Measurements from ENCODE around the gene ALOX5AP. TPM values are rescaled to one million over a fixed set of nuclear protein-coding genes. Genes with fewer than 3 reads are reported as not detected.

Gene ALOX5AP
- total RNA-seq, 1 donor from 2014 or later, result 40.9 TPM

DNA sequence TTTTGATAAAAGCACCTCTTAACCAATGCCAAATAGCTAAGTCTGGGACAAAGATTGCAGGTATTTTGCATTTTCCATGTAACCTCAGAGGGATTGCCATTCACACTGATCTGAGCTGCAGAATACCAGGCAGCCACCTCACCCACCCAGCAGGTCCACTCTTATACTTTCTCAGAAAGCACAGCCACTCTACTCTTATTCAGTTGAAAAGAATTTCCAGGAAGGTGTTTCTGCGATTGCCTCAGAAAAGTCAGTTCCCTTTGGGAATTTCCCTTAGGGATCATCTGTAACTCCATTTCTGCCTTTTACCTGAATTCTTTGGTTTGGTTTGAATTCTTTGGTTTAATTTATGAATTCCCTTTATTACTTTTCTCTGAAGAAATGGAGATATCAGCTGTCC lies 904 bp upstream of the ALOX5AP start:
- H3K27ac Mint-ChIP-seq, result peak overlapping the region; percentile 44
- DNase-seq (ENCODE audit: low spot score), result no peak
- peaks cover 6% of the 10 kb centered on the region for H3K36me3 Mint-ChIP-seq (ENCODE audit: low read depth)
- intact Hi-C loops (cut with micrococcal nuclease), result no loop called here
- peak overlapping the region; percentile 91 for H3K4me3 Mint-ChIP-seq (ENCODE audit: low read depth)
- peaks cover 51% of the 10 kb centered on the region for H3K4me1 Mint-ChIP-seq (ENCODE audit: low read depth)
- H3K27me3 Mint-ChIP-seq (ENCODE audit: low read depth), result peaks cover 2% of the 10 kb centered on the region
- H3K9me3 Mint-ChIP-seq, result no peaks in the 10 kb centered on the region

- H3K27ac Mint-ChIP-seq, result peak overlapping the region; percentile 95
- H3K27me3 Mint-ChIP-seq (ENCODE audit: low read depth), result peaks cover 2% of the 10 kb centered on the region
- H3K36me3 Mint-ChIP-seq (ENCODE audit: low read depth), result peaks cover 13% of the 10 kb centered on the region
- no peak for DNase-seq (ENCODE audit: low spot score)
- no peaks in the 10 kb centered on the region for H3K9me3 Mint-ChIP-seq
- intact Hi-C loops (cut with micrococcal nuclease), result no loop called here
- peaks cover 64% of the 10 kb centered on the region for H3K4me1 Mint-ChIP-seq (ENCODE audit: low read depth)
- H3K4me3 Mint-ChIP-seq (ENCODE audit: low read depth), result peak overlapping the region; percentile 91
Measured at GRCh38 chr13:30735872-30736175, 481 bp downstream of the ALOX5AP start.

- Mint-ChIP-seq H3K27me3 (ENCODE audit: low read depth) (peaks cover 2% of the 10 kb centered on the region), H3K4me3 (ENCODE audit: low read depth) (peak overlapping the region; percentile 91), H3K4me1 (ENCODE audit: low read depth) (peaks cover 64% of the 10 kb centered on the region), H3K9me3 (no peaks in the 10 kb centered on the region), H3K27ac (peak overlapping the region; percentile 95), H3K36me3 (ENCODE audit: low read depth) (peaks cover 13% of the 10 kb centered on the region)
- intact Hi-C loops (cut with micrococcal nuclease), result no loop called here
- no peak for DNase-seq (ENCODE audit: low spot score)
Measured at GRCh38 chr13:30736461-30737320, 1.3 kb downstream of the ALOX5AP start.

GRCh38 chr13:30737511-30738337 lies 2.4 kb downstream of the ALOX5AP start:
- Mint-ChIP-seq H3K4me1 (ENCODE audit: low read depth) (peaks cover 67% of the 10 kb centered on the region), H3K27me3 (ENCODE audit: low read depth) (no peaks in the 10 kb centered on the region), H3K36me3 (ENCODE audit: low read depth) (peaks cover 14% of the 10 kb centered on the region), H3K4me3 (ENCODE audit: low read depth) (peak overlapping the region; percentile 91), H3K27ac (peak overlapping the region; percentile 74), H3K9me3 (no peaks in the 10 kb centered on the region)
- intact Hi-C loops (cut with micrococcal nuclease), result no loop called here
- no peak for DNase-seq (ENCODE audit: low spot score)

- DNase-seq (ENCODE audit: low spot score), result no peak
- H3K4me1 Mint-ChIP-seq (ENCODE audit: low read depth), result peaks cover 75% of the 10 kb centered on the region
- H3K9me3 Mint-ChIP-seq, result no peaks in the 10 kb centered on the region
- intact Hi-C loops (cut with micrococcal nuclease), result no loop called here
- no peaks in the 10 kb centered on the region for H3K27me3 Mint-ChIP-seq (ENCODE audit: low read depth)
- peaks cover 22% of the 10 kb centered on the region for H3K36me3 Mint-ChIP-seq (ENCODE audit: low read depth)
- H3K27ac Mint-ChIP-seq, result peak overlapping the region; percentile 36
- peak overlapping the region; percentile 91 for H3K4me3 Mint-ChIP-seq (ENCODE audit: low read depth)
Measured at GRCh38 chr13:30738526-30739236, 3.3 kb downstream of the ALOX5AP start.

DNA sequence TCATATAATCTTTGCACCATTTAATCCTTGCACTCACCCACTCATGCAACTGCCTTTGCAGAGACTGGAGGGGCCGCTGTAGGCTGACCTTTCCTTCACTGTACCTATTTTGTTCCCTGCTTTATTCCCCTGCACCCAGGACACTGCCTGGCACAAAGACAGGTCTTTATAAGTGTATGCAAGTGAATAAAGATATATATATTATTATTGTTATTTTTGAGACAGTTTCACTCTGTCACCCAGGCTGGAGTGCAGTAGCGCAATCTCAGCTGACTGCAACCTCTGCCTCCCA lies 3.8 kb downstream of the ALOX5AP start:
- Mint-ChIP-seq H3K27me3 (ENCODE audit: low read depth) (no peaks in the 10 kb centered on the region), H3K36me3 (ENCODE audit: low read depth) (peaks cover 25% of the 10 kb centered on the region), H3K9me3 (no peaks in the 10 kb centered on the region), H3K4me1 (ENCODE audit: low read depth) (peaks cover 78% of the 10 kb centered on the region), H3K27ac (no peak overlapping the region), H3K4me3 (ENCODE audit: low read depth) (peak overlapping the region; percentile 19)
- DNase-seq (ENCODE audit: low spot score), result no peak
- intact Hi-C loops (cut with micrococcal nuclease), result no loop called here

DNA sequence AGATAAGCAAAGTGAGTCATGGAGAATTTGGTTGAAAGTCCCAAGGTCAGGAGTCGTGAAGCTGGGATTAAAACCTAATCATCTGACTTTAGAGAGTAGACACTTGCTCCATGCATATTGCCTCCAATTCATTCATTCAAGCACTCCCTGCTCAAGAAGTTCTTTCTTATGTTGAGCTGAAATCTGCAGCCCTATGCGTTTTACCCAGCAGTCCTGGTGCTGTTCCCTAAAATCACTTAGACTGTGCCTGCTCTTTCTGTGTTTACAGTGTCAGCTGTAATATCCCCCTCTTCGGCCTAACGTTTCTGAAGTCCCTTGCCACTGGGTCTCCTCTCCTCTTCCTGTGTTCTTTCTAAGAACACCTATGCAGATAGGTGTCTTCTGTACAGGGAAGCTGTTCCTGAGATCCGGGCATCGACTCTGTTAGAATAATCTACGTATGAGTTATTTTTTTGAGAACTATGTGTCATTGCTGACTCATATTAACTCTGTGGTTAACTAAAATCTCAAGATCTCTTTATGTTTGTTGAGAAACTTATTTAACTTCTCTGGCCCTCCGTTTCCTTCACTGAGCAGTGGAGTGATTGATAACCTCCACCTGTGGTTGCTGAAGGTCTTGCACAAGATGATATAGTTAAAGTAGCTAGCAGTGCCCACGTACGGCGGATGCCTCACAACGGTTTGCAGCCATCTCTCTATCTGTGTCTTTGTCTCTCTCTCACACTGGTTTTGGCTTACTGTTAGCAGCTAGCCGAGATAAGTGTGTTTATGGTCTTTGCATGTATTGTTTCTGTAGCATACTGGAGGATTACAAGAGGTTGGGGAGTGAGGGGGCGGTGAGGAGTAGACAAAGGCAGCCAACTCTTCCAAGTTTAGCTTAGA lies 4.7 kb downstream of the ALOX5AP start:
- peaks cover 79% of the 10 kb centered on the region for H3K4me1 Mint-ChIP-seq (ENCODE audit: low read depth)
- peaks cover 33% of the 10 kb centered on the region for H3K36me3 Mint-ChIP-seq (ENCODE audit: low read depth)
- intact Hi-C loops (cut with micrococcal nuclease), result loop anchor here (1.0 to 10.0 kb wide), 14 partner anchors 19 to 1377 kb away; partner anchors contain the start of genes HSPH1 and USPL1
- H3K27me3 Mint-ChIP-seq (ENCODE audit: low read depth), result no peaks in the 10 kb centered on the region
- H3K9me3 Mint-ChIP-seq, result no peaks in the 10 kb centered on the region
- peak; percentile 78 for DNase-seq (ENCODE audit: low spot score)
- peak overlapping the region; percentile 76 for H3K4me3 Mint-ChIP-seq (ENCODE audit: low read depth)
- peak overlapping the region; percentile 91 for H3K27ac Mint-ChIP-seq

GRCh38 chr13:30742901-30743300 lies 7.6 kb downstream of the ALOX5AP start:
- H3K4me3 Mint-ChIP-seq (ENCODE audit: low read depth), result peak overlapping the region; percentile 9

DNA sequence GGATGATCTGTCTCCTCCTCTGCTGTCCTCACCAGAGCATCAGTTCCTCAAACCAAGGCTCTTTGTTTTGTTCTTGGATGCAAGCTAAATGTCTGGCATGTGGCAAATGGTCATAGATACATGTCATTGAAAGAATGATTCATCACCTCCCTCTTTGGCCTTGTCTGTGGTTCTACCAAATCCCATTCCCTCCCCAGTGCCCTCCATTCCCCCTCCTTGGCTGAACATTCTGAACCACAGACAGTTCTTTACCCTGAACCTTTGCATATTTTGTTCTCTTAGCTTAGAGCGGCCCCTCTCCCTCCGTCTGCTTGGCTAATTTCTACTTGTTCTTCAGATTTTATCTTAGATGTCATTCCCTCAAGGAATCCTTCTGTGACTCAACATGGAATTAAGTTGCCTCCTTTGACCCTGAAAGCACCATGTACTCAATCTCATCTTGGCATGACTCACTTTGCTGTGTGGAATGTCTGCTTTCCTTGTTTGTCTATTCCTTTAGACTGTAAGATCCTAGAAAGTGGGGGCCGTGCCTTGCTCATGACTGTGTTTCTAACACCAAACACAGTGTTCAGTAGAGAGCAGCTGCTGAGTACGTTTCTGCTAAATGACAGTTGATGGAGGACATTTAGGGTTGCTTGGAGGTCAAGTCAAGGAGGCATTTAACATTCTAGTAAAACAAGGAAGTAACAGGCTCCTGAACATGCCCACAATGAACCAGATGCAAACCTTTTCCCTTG lies 8.1 kb downstream of the ALOX5AP start:
- peak overlapping the region; percentile 72 for H3K27ac Mint-ChIP-seq
- no peak for DNase-seq (ENCODE audit: low spot score)
- peak overlapping the region; percentile 35 for H3K4me3 Mint-ChIP-seq (ENCODE audit: low read depth)
- H3K9me3 Mint-ChIP-seq, result no peaks in the 10 kb centered on the region
- H3K27me3 Mint-ChIP-seq (ENCODE audit: low read depth), result no peaks in the 10 kb centered on the region
- intact Hi-C loops (cut with micrococcal nuclease), result loop anchor here (1.0 to 10.0 kb wide), 10 partner anchors 23 to 1374 kb away; partner anchors contain the start of genes HMGB1, HSPH1 and USPL1
- peaks cover 57% of the 10 kb centered on the region for H3K36me3 Mint-ChIP-seq (ENCODE audit: low read depth)
- peaks cover 66% of the 10 kb centered on the region for H3K4me1 Mint-ChIP-seq (ENCODE audit: low read depth)

More at GRCh38 chr13:30742901-30743300, 7.6 kb downstream of the ALOX5AP start:
- H3K4me1 Mint-ChIP-seq (ENCODE audit: low read depth), result peaks cover 72% of the 10 kb centered on the region
- intact Hi-C loops (cut with micrococcal nuclease), result loop anchor here (5.0 to 10.0 kb wide), 5 partner anchors 166 to 1374 kb away; partner anchors contain the start of gene HSPH1
- H3K27me3 Mint-ChIP-seq (ENCODE audit: low read depth), result no peaks in the 10 kb centered on the region
- no peaks in the 10 kb centered on the region for H3K9me3 Mint-ChIP-seq
- peaks cover 52% of the 10 kb centered on the region for H3K36me3 Mint-ChIP-seq (ENCODE audit: low read depth)
- H3K27ac Mint-ChIP-seq, result peak overlapping the region; percentile 72
- no peak for DNase-seq (ENCODE audit: low spot score)

GRCh38 chr13:30744056-30744680 lies 8.8 kb downstream of the ALOX5AP start:
- H3K4me1 Mint-ChIP-seq (ENCODE audit: low read depth), result peaks cover 60% of the 10 kb centered on the region
- intact Hi-C loops (cut with micrococcal nuclease), result loop anchor here (1.0 to 10.0 kb wide), 10 partner anchors 23 to 1373 kb away; partner anchors contain the start of genes HMGB1, HSPH1 and USPL1
- no peaks in the 10 kb centered on the region for H3K9me3 Mint-ChIP-seq
- peaks cover 64% of the 10 kb centered on the region for H3K36me3 Mint-ChIP-seq (ENCODE audit: low read depth)
- no peaks in the 10 kb centered on the region for H3K27me3 Mint-ChIP-seq (ENCODE audit: low read depth)
- peak overlapping the region; percentile 72 for H3K27ac Mint-ChIP-seq
- H3K4me3 Mint-ChIP-seq (ENCODE audit: low read depth), result peak overlapping the region; percentile 31
- peak; percentile 85 for DNase-seq (ENCODE audit: low spot score)

GRCh38 chr13:30744681-30745077 lies 9.3 kb downstream of the ALOX5AP start:
- peaks cover 57% of the 10 kb centered on the region for H3K4me1 Mint-ChIP-seq (ENCODE audit: low read depth)
- no peak overlapping the region for H3K27ac Mint-ChIP-seq
- peaks cover 69% of the 10 kb centered on the region for H3K36me3 Mint-ChIP-seq (ENCODE audit: low read depth)
- no peak for DNase-seq (ENCODE audit: low spot score)
- intact Hi-C loops (cut with micrococcal nuclease), result loop anchor here (1.0 to 10.0 kb wide), 10 partner anchors 22 to 1373 kb away; partner anchors contain the start of genes HMGB1, HSPH1 and USPL1
- no peaks in the 10 kb centered on the region for H3K9me3 Mint-ChIP-seq
- H3K27me3 Mint-ChIP-seq (ENCODE audit: low read depth), result no peaks in the 10 kb centered on the region
- H3K4me3 Mint-ChIP-seq (ENCODE audit: low read depth), result peak overlapping the region; percentile 6

Data from activated T-helper 2 cell treated with anti-CD3 and anti-CD28 coated beads, Interferon-gamma antibody, Interleukin-2, Interleukin-4, amounts not matched to agents 10 μg/mL and 5 μg/mL and 100 μg/mL, durations not matched to agents 14 hours and 24 hours and 36 hours (primary cell).